GM19043 (cell line): Measurements from ENCODE around the gene OR8B4.
A peak's percentile ranks its signal among the peaks of the same experiment; 100 is the strongest.
"Not testable (repeated sequence)": the region's sequence is repeated elsewhere in the genome, so short reads cannot be mapped to it uniquely, and the experiment has no call there.

ENCODE experiments used
- ATAC-seq: cut with Tn5 transposase; IDR thresholded peaks from one replicate; pipeline ENCODE4 v1.9.1; 2021; ENCODE audit warnings: low read depth; ENCODE audit not compliant: unreplicated experiment

The OR8B4 gene

DNA sequence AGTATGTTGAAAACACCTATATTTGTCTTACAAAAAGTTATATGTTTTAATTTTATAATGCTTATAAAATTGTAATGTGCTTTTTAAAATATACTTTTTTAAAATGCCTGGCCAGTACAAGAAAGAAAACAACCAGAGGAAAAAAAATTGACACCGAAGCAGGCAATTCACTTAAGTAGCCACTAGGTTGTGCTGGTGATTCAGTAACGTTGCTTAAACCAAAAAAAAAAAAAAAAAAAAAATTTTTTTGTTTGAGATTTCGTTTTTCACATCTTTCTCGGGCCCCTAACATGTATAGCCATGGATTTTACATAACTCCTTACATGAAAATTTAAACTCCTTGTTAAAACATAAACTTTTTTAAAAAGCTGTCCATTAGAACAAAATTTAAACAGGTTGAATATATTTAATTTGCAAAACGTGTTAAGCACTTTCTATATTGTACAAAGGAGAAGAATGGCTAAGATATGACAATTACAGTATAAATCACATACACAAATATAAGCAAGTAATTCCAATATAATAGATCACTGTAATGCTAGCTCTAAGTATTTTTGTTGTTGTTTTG lies 9.2 kb downstream of the OR8B4 start:
- no peak for ATAC-seq

DNA sequence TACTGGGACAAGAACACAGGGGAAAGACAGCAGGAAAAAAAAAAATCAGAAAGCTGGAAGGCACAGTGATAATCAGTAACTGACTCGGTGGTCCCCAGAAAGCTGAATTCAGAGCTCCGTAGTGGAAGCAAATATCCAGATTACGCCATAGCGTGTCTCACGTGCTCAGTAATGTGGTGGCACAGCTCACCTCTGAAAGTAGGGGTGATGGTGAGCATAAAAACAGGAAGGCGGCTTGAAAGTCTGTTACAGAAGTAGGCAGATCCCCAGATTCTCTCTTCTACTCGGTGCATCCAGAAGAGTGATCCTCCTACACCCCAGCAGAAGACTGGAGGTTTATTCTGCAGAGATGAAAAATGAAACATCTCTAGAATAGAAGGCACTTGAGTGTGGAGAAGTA lies 14.8 kb downstream of the OR8B4 start:
- ATAC-seq, result no peak

DNA sequence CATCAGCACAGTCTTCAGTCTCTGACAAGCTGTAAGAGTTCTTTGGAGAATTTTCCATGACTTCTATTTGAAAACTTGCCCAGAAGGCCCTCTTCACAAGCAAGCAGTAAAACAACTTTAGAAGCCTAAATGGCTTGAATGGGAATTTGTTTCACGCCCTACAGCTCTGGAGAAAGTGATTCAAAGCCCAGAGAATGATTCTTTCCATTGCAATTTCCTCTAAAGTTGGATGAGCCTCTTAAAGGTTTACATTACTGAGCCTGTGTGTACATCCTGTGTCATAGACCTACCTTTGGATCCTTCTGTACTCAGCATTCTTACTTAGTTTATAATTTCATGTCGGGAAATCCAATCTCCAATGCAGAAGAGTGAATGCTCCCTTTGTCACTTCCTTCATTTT lies 19.1 kb downstream of the OR8B4 start:
- no peak for ATAC-seq

DNA sequence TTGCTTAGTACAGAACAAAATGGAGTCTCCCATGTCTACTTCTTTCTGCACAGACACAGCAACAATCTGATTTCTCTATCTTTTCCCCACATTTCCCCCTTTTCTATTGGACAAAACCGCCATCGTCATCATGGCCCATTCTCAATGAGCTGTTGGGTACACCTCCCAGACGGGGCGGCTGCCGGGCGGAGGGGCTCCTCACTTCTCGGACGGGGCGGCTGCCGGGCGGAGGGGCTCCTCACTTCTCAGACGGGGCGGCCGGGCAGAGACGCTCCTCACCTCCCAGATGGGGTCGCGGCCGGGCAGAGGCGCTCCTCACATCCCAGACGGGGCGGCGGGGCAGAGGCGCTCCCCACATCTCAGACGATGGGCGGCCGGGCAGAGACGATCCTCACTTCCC lies 21.5 kb downstream of the OR8B4 start:
- not testable (repeated sequence) for ATAC-seq

GRCh38 chr11:124402326-124402922 lies 22.2 kb downstream of the OR8B4 start:
- ATAC-seq, result peak; percentile 87

DNA sequence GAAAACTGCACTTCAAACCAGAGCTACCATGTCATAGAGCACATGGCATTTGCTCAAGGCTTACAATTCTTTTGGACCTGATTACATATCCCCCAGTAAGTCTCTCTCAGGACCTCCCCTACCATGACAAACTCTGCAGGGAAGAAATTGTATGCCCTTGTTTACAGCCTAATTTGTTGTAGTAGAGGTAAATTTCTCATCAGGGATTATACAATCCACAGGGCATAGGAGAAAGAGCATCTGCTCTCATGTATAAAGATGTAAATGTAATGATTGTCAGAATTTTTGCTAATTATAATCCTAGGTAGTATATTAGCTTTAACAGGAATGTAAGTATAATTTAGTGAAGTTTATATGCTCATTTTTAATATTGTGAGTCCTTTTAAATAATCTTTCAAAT lies 25.7 kb downstream of the OR8B4 start, which contains the start of gene OR8B3:
OR8B3 (minus strand) TSS at position 101 of the 400 bp plus-strand sequence. CDS start 1,673 bp downstream, outside the sequence.
- ATAC-seq, result no peak

- not testable (repeated sequence) for ATAC-seq
Measured at GRCh38 chr11:124396847-124397246, 27.8 kb downstream of the OR8B4 start.

DNA sequence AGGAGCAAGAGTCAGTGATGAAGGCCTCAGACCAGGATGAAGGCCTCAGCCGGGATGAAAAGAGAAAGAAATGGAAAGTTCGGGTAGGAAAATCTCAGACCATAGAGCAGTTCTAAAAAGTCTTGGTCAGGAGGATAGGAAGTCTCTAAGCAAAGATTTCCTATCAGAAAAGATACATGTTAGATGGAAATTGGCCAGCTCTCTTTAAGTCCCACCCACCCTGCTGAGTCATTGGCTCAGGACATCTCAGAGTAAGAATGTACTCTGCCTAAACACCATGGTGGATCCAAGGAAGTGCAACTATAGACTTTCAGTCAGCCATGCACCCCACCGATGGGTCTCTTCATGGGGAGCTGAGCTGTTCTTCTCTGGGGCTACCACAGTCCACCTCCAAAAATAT lies 30.3 kb downstream of the OR8B4 start:
- ATAC-seq, result no peak

DNA sequence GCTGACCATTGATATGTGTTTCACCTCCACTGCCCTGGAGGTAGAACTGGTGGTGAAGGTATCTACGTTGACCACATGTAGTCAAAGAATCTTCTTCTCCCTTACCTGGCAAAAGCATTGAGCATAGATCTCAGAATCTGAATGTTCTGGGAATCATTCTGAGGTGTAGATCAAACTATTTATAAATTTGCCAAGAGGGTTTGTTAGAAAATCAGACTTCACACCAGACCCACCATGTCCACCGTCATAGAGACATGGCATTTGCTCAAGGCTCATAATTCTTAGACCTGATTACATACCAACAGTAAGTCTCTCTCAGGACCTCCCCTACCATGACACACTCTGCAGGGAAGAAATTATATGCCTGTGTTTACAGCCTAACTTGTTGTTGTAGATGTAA lies 40.3 kb downstream of the OR8B4 start, which contains the start of gene OR8B2:
OR8B2 (minus strand) TSS at position 101 of the 400 bp plus-strand sequence. CDS start 1,156 bp downstream, outside the sequence.
- no peak for ATAC-seq

DNA sequence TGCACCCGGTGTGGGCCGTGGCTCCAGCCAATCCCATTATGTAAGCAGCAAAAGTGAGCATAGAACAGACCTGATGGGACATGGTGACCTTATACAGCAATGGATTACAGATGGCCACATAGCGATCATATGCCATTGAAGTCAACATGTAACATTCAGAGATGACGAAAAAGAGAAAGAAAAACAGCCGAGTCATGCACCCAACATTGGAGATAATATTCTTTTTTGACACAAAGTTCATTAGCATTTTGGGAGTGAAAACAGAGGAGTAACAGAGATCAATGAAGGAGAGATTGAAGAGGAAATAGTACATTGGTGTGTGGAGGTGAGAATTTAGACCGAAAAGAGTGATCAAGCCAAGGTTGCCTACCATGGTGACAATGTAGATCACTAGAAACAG lies 41.8 kb downstream of the OR8B4 start:
- ATAC-seq, result not testable (repeated sequence)

- ATAC-seq, result no peak
Measured at GRCh38 chr11:124380585-124380984, 44.1 kb downstream of the OR8B4 start.

GRCh38 chr11:124376280-124376679 lies 48.4 kb downstream of the OR8B4 start:
- ATAC-seq, result no peak
